HG02571 (cell line): ENCODE measurements around the gene DNM2.
"Not testable (repeated sequence)": the region's sequence is repeated elsewhere in the genome, so short reads cannot be mapped to it uniquely, and the experiment has no call there.

Source experiments
- ATAC-seq: cut with Tn5 transposase; IDR thresholded peaks from one replicate; pipeline ENCODE4 v1.9.1; 2021; ENCODE audit warnings: mild to moderate bottlenecking, moderate library complexity; ENCODE audit not compliant: unreplicated experiment

Gene DNM2

GRCh38 chr19:10751109-10751953 is 33.5 kb downstream of the DNM2 start:
- ATAC-seq: no peak

- ATAC-seq: no peak
These were observed 34.5 kb downstream of the DNM2 start for GRCh38 chr19:10752237-10752912.

DNA sequence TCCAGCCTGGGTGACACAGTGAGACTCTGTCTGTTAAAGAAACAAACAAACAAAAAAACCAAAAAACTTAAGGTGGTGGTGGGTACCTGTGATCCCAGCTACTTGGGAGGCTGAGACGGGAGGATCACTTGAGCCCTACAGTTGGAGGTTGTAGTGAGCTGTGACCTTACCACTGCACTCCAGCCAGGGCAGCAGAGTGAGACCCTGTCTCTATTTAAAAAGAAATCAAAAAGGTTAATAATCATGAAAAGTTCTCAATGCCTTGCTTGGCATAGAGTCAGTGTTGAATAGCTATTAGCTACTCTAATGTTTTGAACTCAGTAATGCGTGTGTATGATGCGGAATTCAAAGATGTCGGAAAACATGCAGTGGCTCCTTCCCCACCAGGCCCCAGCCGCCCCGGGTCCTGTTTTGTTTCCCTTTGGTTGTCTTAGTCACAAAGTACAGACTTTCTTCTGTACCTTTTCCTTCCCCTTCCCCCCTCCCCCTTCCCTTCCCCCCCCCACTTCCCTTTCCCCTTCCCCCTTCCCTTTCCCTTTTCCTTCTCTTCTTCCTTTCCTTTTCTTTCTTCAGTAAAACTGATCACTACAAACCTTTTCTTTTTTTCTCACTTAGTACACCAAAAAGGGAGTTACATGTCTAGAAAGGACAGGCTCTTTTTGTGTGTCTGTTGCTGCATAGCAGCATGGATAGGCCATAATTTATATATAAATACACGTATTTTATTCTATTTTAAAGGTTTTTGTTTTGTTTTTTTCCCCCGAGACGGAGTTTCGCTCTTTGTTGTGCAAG is 35.2 kb downstream of the DNM2 start:
- ATAC-seq: no peak

GRCh38 chr19:10756371-10756770 is 38.5 kb downstream of the DNM2 start:
- no peak for ATAC-seq

GRCh38 chr19:10756791-10757190 is 38.9 kb downstream of the DNM2 start:
- ATAC-seq: no peak

DNA sequence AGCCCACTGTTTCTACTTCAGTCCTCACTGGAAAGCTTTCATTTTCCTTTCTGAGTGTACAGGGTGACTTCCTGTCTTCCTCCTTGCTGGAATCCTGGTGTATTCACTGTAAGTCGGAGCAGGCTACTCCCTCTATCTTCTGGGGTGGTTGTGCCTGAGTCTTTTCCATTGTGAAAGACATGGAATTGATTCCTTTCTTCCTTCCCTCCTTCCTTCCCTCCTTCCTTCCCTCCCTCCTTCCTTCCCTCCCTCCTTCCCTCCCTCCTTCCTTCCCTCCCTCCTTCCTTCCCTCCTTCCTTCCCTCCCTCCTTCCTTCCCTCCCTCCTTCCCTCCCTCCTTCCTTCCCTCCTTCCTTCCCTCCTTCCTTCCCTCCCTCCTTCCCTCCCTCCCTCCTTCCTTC is 40.2 kb downstream of the DNM2 start:
- not testable (repeated sequence) for ATAC-seq

DNA sequence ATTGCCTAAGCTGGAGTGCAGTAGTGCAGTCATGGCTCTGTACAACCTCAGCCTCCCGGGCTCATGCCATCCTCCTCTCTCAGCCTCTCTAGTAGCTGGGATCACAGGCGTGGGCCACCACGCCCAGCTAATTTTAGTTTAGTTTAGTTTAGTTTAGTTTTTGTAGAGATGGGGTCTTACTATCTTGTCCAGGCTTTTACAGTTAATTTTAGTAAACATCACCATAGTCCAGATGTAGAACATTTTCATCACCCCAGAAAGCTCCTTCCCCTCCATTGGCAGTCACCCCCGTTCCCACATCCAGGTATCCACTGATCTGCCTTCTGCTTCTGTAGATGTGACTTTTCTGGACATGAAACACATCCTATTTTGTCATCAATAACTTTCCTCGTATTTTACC is 41.1 kb downstream of the DNM2 start:
- no peak for ATAC-seq

GRCh38 chr19:10760273-10760944 is 42.5 kb downstream of the DNM2 start:
- ATAC-seq: no peak

DNA sequence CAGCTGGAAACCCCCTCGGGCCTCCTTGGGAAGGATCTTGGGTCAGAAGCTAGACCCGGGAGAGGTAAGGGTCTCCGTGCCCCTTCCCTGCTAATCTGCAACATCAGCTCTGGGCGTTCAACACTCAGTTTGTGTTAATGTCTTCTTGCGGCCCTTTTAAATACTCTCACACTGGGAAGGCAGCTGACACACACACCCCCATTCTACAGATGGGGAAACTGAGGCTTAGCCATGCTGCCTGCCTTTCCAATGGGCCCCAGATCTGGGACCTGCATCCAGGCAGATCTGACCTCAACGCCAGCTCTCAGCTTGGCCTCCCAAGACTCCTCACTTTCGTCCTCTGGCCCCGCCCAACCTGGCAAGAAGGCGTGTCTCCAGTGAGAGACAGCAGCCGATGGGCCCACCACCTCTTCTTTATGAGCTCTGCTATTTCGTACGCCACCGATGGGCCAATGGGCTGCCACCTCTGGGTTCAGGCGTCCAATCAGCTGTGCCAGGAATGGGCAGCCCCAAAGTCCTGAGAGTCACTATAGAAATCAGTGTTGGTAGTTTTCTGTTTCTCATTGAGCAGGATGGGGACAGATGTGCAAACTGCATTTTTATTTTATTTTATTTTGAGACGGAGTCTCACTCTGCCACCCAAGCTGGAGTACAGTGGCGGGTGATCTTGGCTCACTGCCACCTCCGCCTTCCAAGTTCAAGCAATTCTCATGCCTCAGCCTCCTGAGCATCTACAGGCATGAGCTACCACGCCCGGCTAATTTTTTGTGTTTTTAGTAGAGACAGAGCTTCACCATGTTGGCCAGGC is 43.8 kb downstream of the DNM2 start:
- ATAC-seq: no peak

DNA sequence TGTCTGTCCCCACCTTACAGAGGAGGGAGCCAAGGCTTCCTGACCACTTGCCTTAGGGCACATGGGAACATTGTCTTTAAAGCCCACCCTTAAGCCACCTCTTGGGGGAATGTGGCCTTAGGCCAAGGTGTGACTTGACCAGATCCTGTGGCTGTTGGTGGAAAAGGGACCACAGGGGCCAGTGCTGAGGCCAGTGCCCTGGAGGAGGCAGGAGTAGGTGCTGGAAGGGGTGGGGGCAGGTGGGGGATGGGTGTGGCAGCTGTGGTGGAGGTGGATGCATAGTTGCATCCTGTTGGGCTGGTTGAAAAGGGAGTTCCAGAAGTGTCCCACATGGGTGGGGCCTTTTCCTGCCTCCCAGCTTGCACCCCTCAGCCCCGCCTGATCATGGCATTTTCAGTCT is 44.8 kb downstream of the DNM2 start:
- no peak for ATAC-seq

- no peak for ATAC-seq
These were observed 45.5 kb downstream of the DNM2 start for GRCh38 chr19:10763411-10763810.

DNA sequence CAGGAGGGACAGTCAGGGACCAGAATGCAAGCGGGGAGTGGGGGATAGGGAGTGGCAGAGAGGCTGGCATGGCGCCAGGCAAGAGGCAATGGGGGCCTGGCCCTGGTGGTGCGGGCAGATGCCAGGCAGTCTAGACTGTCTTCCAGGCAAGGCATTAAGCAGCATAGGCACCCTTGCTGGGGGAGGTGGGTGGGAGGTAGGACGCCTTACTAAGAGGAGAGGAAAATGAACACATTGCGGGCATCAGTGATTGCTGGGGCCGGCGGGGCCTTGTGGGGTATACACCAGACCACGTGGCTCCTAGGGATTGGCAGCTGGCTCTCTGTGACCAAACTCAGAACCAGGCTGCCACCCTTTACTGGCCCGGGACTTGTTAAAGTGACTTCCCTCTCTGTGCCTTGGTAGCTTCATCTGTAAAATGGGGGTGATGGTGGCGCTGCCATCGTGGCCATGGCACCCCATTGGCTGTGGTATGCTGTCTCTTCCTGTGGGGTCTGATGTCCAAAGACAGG is 46.0 kb downstream of the DNM2 start:
- no peak for ATAC-seq

DNA sequence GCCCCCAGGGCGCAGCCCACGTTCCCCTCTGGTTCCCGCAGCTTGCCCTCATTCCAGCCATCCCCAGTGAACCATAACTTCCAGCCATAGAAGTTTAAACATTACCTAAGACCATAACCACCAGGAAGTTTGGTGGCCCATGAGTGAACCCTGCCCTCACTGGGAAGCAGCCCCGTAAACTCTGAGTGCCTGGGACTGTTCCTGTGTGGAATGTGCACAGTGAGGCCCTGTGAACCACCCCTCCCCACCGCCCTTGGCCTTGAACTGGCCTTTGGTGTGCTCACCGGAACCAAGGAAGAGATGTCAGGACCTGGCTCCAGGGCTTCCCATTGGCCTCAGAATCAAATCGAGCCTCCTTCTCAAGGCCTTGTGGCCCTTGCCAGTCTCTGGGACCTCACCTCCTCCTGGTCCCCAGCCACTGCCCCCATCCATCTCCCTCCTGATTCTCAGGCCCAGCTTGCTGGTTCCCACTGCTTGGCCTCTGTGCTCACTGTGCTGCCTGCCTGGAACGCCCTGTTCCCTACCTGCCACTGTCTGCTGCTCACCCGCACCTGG is 46.5 kb downstream of the DNM2 start:
- no peak for ATAC-seq

GRCh38 chr19:10766049-10766623 is 48.3 kb downstream of the DNM2 start:
- ATAC-seq: no peak

GRCh38 chr19:10766671-10767201 is 48.9 kb downstream of the DNM2 start:
- no peak for ATAC-seq

DNA sequence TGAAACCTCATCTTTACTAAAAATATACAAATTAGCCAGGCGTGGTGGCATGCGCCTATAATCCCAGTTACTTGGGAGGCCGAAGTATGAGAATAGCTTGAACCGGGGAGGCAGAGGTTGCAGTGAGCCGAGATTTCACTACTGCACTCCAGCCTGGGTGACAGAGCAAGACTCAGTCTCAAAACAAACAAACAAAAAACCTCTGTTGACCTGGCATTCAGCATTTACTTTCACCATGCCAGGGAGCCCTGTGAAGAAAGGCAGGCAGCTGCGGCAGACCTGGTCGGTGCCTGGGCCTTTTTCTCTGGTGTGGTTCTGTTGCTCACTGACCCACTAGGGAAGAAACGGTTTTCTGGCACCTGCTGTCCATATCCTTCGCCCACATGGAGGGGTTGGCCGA is 49.8 kb downstream of the DNM2 start:
- ATAC-seq: no peak

GRCh38 chr19:10768369-10768768 is 50.5 kb downstream of the DNM2 start:
- no peak for ATAC-seq

GRCh38 chr19:10768936-10769335 is 51.1 kb downstream of the DNM2 start:
- ATAC-seq: no peak
